Natural killer cell treated with Interleukin-12 subunit alpha and Interleukin-12 subunit beta and Interleukin-15 and Interleukin-18, amount 100 ng/mL, for 72 hours (primary cell): Measurements from ENCODE around the gene CCDC127. TPM values are rescaled to one million over a fixed set of nuclear protein-coding genes. Genes with fewer than 3 reads are reported as not detected.

Source experiments
- ATAC-seq, 2 donors: fragments of 150-1000 bp; cut with Tn5 transposase in 1 of 2; sonication (Bioruptor Pico), chemical (Tn5 transposase) in 1 of 2; 2 replicates each; pipeline ENCODE4 v1.10.0; 2021
- DNase-seq: peaks from one replicate; pipeline ENCODE4 v3.0.0; 2022; ENCODE audit warnings: low spot score
- H3K27ac Mint-ChIP-seq, 2 donors: 1 replicate in 1 of 2; 2 replicates in 1 of 2; pipeline ENCODE4 v1.8.0; 2022; ENCODE audit warnings: mixed read lengths in 2 of 2, mild to moderate bottlenecking in 1 of 2, moderate library complexity in 1 of 2
- H3K27me3 Mint-ChIP-seq, 2 donors: 1 replicate in 1 of 2; 2 replicates in 1 of 2; pipeline ENCODE4 v1.8.0; 2022; ENCODE audit warnings: mixed read lengths in 2 of 2
- H3K36me3 Mint-ChIP-seq: one replicate; pipeline ENCODE4 v1.8.0; 2022; ENCODE audit warnings: mixed read lengths
- H3K4me1 Mint-ChIP-seq, 2 donors: 1 replicate in 1 of 2; 2 replicates in 1 of 2; pipeline ENCODE4 v1.8.0; 2022; ENCODE audit warnings: low read depth in 2 of 2, mixed read lengths in 2 of 2, mild to moderate bottlenecking in 1 of 2
- H3K4me3 Mint-ChIP-seq: one replicate; pipeline ENCODE4 v1.8.0; 2022; ENCODE audit warnings: mixed read lengths
- H3K9me3 Mint-ChIP-seq: 2 replicates; pipeline ENCODE4 v1.8.0; 2022; ENCODE audit warnings: mixed read lengths
- total RNA-seq, 2 donors: library from RNA; stranded (reverse); gene quantifications; one replicate each; pipeline ENCODE4 v1.2.3, GENCODE V29; 2022

CCDC127 gene
- total RNA-seq, 2 donors from 2014 or later: 4.3 to 9.1 TPM

DNA sequence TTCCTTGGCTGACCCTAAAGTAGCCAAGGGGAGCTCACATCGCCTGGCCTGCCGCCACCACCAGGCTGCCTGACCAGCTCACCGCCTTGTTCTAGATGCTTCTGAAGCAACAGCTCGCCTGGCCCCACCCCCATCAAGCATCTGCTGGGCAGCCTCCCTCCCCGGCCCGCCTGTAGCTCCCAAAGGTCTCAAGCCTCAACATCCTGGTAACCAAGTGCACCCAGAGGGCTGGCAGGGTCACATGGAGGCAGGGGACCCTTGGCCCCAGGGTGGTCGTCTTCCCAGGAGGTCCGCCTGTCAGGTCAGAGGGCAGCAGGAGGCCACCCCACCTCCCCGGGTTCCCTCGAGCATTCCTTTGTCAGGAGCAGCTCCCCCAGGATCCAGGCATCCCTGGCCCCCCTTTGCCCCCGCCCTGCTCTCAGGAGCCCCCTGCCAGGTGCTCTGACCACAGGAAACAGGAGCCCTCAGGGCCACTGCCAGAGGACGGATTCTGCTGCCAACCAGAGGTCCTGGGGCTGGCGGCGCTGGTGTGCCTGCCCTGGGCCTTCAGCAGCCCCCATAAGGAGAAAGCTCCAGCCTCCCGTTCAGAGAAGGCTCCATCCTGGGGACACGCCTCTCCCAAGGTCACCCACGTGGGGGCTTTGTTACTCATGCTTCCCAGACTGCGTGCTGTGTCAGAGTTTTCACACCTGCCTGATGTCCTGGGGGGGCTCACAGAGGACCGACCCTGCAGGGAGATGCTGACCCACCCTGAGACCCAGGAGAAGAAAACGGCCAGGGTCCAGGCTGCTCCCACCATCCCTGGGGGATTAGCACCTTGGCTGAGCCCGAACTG lies 30.1 kb downstream of the CCDC127 start:
- no peaks in the 10 kb centered on the region for H3K36me3 Mint-ChIP-seq
- peaks cover 0 to 7% of the 10 kb centered on the region in 2 donors for H3K4me1 Mint-ChIP-seq
- peaks cover 0 to 4% of the 10 kb centered on the region in 2 donors for H3K27me3 Mint-ChIP-seq
- ATAC-seq (no peak), DNase-seq (peak; percentile 28)
- no peaks in the 10 kb centered on the region for H3K9me3 Mint-ChIP-seq
- no peak overlapping the region for H3K27ac Mint-ChIP-seq
- H3K4me3 Mint-ChIP-seq: no peak overlapping the region

DNA sequence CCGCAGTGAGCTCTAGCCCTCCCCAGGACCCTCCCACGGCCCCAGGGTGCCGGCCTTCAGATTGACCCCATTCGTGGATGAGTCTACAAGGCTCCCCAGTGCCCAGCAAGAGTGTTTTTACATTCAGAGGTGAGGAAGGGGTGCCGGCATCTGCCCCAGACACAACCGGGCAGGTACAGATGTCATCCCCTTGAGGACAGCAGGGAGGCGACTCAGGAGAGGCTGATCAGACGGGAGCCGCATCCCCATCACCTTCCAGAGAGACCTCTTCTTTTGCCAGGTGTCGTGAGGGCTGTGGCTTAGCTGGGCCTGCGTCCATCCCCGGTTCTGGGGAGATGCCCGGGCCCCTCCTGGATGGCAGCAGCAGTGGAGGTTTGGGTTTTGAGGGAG lies 30.9 kb downstream of the CCDC127 start:
- Mint-ChIP-seq H3K4me3 (no peak overlapping the region), H3K36me3 (no peaks in the 10 kb centered on the region), H3K27me3 (peaks cover 0 to 4% of the 10 kb centered on the region in 2 donors), H3K27ac (no peak overlapping the region), H3K4me1 (peaks cover 0 to 7% of the 10 kb centered on the region in 2 donors), H3K9me3 (no peaks in the 10 kb centered on the region)
- DNase-seq (peak; percentile 58), ATAC-seq (no peak)

GRCh38 chr5:186091-187041 lies 31.6 kb downstream of the CCDC127 start:
- H3K27ac Mint-ChIP-seq: no peak overlapping the region

DNA sequence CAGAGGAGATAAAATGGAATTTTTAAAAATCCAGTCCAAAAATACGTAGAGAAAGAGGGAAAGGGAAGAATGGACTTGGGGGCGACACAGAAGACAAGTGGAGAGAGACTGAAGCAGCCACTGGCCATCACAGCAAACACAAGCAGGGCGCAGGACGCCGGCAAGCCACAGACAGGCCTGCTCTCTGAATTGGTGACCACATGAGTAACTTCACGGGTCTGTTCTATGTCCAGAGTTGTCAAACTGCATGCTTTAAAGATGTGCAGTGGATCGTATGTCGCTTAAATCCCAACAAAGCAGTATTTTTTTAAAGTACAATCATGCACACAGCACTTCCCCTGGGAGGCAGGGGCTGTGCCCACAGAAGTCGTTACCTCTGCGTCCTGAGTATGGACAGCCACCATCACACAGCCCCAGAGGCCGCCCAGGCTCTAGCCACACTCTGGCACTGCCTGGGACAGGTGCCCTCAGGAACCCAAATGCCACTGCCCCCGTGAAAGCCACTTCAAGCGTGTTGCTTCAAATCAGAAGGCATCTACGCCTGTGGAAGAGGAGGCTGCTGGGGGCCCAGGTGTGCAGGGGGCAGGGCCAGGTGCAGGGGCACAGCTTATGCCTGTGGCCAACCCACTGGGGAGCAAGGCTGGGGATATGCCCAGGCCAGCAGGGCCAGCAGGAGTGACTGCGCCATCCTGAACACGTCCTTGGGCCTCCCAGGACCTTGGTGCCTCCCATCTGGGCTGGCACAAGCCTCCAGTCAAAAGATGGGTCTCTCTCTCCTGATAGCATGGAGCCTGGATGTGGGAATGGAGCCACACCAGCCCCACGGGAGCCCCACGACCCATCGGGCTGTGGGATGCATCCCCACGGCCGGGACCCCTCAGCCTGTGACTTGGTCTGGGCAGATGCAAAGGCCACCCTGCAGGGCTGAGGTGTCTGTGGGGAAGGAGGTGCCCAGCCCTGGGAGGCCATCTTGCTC lies 32.6 kb downstream of the CCDC127 start:
- DNase-seq: peak; percentile 47
- H3K9me3 Mint-ChIP-seq: no peaks in the 10 kb centered on the region
- peaks cover 0 to 3% of the 10 kb centered on the region in 2 donors for H3K27me3 Mint-ChIP-seq

More at GRCh38 chr5:186091-187041, 31.6 kb downstream of the CCDC127 start:
- peaks cover 0 to 7% of the 10 kb centered on the region in 2 donors for H3K4me1 Mint-ChIP-seq
- ATAC-seq (no peak), DNase-seq (peak; percentile 58)
- no peak overlapping the region for H3K4me3 Mint-ChIP-seq
- peaks cover 0 to 4% of the 10 kb centered on the region in 2 donors for H3K27me3 Mint-ChIP-seq
- H3K9me3 Mint-ChIP-seq: no peaks in the 10 kb centered on the region
- H3K36me3 Mint-ChIP-seq: no peaks in the 10 kb centered on the region

DNA sequence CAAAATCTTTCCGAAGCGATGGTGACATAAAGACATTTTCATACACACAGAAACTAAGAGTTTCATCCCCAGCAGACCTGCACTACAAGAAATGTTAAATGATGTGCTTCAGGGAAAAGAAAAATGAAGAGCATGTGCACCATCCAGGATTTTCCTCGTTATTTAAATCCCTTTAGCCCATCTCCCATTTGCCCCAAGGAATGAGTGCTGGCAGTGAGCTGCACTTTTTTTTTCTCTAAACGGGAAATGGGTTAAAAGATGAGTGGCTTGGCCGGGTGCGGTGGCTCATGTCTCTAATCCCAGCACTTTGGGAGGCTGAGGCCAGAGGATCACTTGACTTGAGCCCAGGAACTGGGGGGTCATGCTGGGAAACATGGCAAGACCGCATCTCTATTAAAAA lies 33.5 kb downstream of the CCDC127 start:
- Mint-ChIP-seq H3K4me1 (peaks cover 0 to 7% of the 10 kb centered on the region in 2 donors), H3K27me3 (peaks cover 0 to 6% of the 10 kb centered on the region in 2 donors), H3K9me3 (no peaks in the 10 kb centered on the region), H3K27ac (no peak overlapping the region), H3K36me3 (no peaks in the 10 kb centered on the region), H3K4me3 (no peak overlapping the region)
- ATAC-seq: no peak
- DNase-seq: peak; percentile 10

More for the DNA sequence above, 32.6 kb downstream of the CCDC127 start:
- no peak for ATAC-seq
- Mint-ChIP-seq H3K4me1 (peaks cover 0 to 7% of the 10 kb centered on the region in 2 donors), H3K36me3 (no peaks in the 10 kb centered on the region), H3K27ac (no peak overlapping the region), H3K4me3 (no peak overlapping the region)

DNA sequence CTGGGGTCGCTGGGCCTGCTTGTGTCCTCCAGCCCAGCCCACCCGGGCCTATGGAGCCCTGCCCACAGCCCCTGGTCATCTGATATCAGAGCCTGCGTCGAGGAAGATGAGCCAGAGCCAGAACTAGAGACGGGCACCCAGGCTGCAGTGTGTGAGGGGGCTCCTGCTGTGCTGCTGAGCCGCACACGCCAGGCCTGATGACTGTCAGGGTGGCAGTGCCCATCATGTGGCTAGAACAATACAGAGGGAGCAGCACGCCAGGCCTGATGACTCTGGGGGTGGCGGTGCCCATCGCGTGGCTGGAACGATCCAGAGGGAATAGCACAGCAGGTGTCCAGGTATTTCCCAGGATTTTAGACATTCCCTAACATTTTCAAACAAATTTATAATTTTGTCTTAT lies 35.8 kb downstream of the CCDC127 start:
- Mint-ChIP-seq H3K4me1 (no peaks in the 10 kb centered on the region), H3K4me3 (no peak overlapping the region), H3K27ac (no peak overlapping the region), H3K9me3 (no peaks in the 10 kb centered on the region), H3K36me3 (no peaks in the 10 kb centered on the region), H3K27me3 (peaks cover 2 to 22% of the 10 kb centered on the region in 2 donors)
- DNase-seq (peak; percentile 32), ATAC-seq (no peak)

DNA sequence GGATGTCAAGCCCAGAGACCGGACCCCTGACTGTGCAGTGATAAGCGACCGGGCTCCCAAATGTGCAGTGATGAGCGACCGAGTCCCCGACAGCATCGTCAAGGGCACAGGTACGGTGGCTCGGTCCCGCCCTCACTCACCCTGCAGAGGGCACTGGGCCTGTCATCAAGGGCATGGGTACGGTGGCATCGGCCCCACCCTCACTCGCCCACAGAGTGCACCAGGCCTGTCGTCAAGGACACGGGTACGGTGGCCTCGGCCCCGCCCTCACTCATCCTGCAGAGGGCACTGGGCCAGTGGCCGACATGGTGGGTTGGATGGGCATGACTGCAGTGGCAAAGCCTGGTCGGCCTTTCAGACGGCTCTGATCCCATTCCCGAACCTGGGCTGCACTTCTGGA lies 36.4 kb downstream of the CCDC127 start:
- H3K27ac Mint-ChIP-seq: no peak overlapping the region
- peaks cover 2 to 25% of the 10 kb centered on the region in 2 donors for H3K27me3 Mint-ChIP-seq
- H3K36me3 Mint-ChIP-seq: no peaks in the 10 kb centered on the region
- ATAC-seq (no peak), DNase-seq (peak; percentile 44)
- no peak overlapping the region for H3K4me3 Mint-ChIP-seq
- H3K9me3 Mint-ChIP-seq: no peaks in the 10 kb centered on the region
- H3K4me1 Mint-ChIP-seq: no peaks in the 10 kb centered on the region

GRCh38 chr5:181160-181559 lies 36.8 kb downstream of the CCDC127 start:
- Mint-ChIP-seq H3K4me1 (no peaks in the 10 kb centered on the region), H3K27ac (no peak overlapping the region), H3K36me3 (no peaks in the 10 kb centered on the region), H3K27me3 (peaks cover 2 to 25% of the 10 kb centered on the region in 2 donors), H3K9me3 (no peaks in the 10 kb centered on the region), H3K4me3 (no peak overlapping the region)
- DNase-seq (peak; percentile 37), ATAC-seq (no peak)

DNA sequence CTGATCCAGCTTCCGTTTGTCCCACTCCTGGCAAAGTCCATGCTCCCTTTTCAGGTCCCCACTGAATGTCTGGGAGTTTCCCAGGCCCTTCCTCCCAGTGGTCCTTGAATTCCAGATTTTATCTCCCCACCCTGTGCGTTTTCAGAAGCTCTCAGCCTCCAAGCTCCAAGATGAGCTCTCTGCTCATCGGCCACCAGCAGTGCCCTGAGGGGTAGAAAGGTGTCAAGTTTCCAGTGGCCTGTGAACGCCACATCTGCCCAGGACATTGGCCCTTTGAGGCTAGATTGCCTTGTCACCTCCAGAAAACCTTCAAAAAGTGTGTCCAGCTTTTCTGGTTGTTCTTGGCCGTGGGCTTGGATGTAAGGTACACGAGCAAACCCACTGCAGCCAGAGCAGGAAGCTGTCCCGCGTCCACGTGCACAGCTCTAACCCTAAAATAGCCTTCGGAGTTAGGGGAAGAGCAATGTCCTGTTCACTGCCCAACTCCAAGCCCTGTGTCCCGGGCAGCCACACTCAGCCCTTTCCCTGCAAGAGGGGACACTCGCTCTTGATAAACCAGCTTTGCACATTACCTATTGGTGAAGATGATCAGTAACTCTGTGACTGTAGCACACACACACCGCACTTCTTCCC lies 37.6 kb downstream of the CCDC127 start:
- no peaks in the 10 kb centered on the region for H3K9me3 Mint-ChIP-seq
- no peak overlapping the region for H3K27ac Mint-ChIP-seq
- no peaks in the 10 kb centered on the region for H3K4me1 Mint-ChIP-seq
- DNase-seq (peak; percentile 44), ATAC-seq (no peak)
- no peaks in the 10 kb centered on the region for H3K36me3 Mint-ChIP-seq
- no peak overlapping the region for H3K4me3 Mint-ChIP-seq
- H3K27me3 Mint-ChIP-seq: peaks cover 2 to 25% of the 10 kb centered on the region in 2 donors

DNA sequence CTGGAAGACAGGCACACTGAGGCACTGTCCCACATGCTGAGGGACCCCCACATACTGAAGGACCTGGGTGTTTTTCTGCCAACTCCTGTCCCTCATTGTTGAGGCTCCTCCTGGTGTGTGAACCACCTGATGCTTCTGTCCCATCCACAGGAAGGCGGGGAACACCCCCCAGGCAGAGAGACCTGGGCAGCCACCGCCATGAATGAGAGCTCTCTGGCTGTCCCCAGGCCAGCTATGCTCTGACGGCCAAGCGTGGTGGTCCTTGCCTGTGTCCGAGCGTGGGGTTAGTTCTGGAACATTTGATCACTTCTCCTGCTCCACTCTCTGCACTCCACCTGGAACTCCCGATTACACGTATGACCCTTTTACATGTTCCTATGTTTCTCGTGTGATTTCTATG lies 38.6 kb downstream of the CCDC127 start:
- no peaks in the 10 kb centered on the region for H3K36me3 Mint-ChIP-seq
- H3K4me1 Mint-ChIP-seq: no peaks in the 10 kb centered on the region
- H3K9me3 Mint-ChIP-seq: no peaks in the 10 kb centered on the region
- H3K27ac Mint-ChIP-seq: no peak overlapping the region
- no peak for ATAC-seq
- peaks cover 2 to 25% of the 10 kb centered on the region in 2 donors for H3K27me3 Mint-ChIP-seq
- H3K4me3 Mint-ChIP-seq: no peak overlapping the region
- DNase-seq: peak; percentile 35

- H3K36me3 Mint-ChIP-seq: no peaks in the 10 kb centered on the region
- no peaks in the 10 kb centered on the region for H3K9me3 Mint-ChIP-seq
- H3K27ac Mint-ChIP-seq: no peak overlapping the region
- DNase-seq (no peak), ATAC-seq (no peak)
- H3K4me3 Mint-ChIP-seq: no peak overlapping the region
- H3K27me3 Mint-ChIP-seq: peaks cover 2 to 25% of the 10 kb centered on the region in 2 donors
- H3K4me1 Mint-ChIP-seq: no peaks in the 10 kb centered on the region
Observed at GRCh38 chr5:178110-178509, 39.8 kb downstream of the CCDC127 start.

DNA sequence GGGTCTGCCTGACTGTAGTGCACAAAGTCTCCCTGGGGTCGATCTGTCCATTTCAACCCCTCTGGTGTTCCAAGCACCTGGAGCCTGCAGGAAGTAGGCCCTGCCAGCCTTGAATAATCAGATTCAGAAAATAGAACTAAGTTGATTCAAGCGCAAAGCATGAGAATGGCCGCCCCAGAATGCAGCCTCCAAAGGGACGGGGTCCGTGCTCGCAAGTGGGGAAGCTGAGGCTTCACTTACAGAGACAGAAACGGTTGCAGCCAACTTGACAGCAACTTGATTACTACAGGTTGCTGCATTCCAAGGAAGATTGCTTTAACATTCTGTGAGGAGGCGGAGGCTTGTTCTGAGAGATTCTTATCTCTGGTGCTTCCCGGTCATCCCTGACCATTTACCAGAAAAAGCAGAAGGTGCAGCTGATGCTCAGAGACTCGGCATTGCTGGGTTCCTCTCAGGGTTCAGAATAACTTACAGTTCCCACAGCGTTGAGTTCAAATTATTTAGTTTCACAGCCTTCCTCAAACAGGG lies 41.6 kb downstream of the CCDC127 start:
- Mint-ChIP-seq H3K4me1 (no peaks in the 10 kb centered on the region), H3K36me3 (no peaks in the 10 kb centered on the region), H3K9me3 (no peaks in the 10 kb centered on the region), H3K27me3 (peaks cover 2 to 25% of the 10 kb centered on the region in 2 donors), H3K27ac (no peak overlapping the region), H3K4me3 (no peak overlapping the region)
- ATAC-seq (no peak), DNase-seq (no peak)
